Endodermal cell (in vitro differentiated cells): ENCODE data around the gene MTG2. TPM values are rescaled to one million over a fixed set of nuclear protein-coding genes. Genes with fewer than 3 reads are reported as not detected.
A peak's percentile ranks its signal among the peaks of the same experiment; 100 is the strongest.

Experiments used
- DNase-seq: peaks from one replicate; pipeline ENCODE4 v3.0.0-alpha.2; 2017
- H3K27ac ChIP-seq: 2 replicates; pipeline ENCODE4 v1.5.1; 2013; ENCODE audit warnings: mild to moderate bottlenecking, low read depth, low read length, moderate library complexity
- H3K27me3 ChIP-seq: 2 replicates; pipeline ENCODE4 v1.6.1; 2013; ENCODE audit warnings: mild to moderate bottlenecking, low read length, moderate library complexity; ENCODE audit not compliant: insufficient read depth, control insufficient read depth, poor library complexity, severe bottlenecking
- H3K36me3 ChIP-seq: 2 replicates; pipeline ENCODE4 v1.7.0; 2013; ENCODE audit warnings: mild to moderate bottlenecking, low read length, moderate library complexity; ENCODE audit not compliant: control insufficient read depth, insufficient read depth
- H3K4me1 ChIP-seq: one replicate; pipeline ENCODE4 v1.7.0; 2013; ENCODE audit warnings: low read length; ENCODE audit not compliant: control insufficient read depth, insufficient read depth
- H3K4me3 ChIP-seq: 2 replicates; pipeline ENCODE4 v1.5.1; 2013; ENCODE audit warnings: mild to moderate bottlenecking, low read length, moderate library complexity
- H3K9ac ChIP-seq: 2 replicates; pipeline ENCODE4 v1.6.1; 2013; ENCODE audit warnings: mild to moderate bottlenecking, low read length, moderate library complexity; ENCODE audit not compliant: poor library complexity, severe bottlenecking; ENCODE audit errors: extremely low read depth
- H3K9me3 ChIP-seq: 2 replicates; pipeline ENCODE4 v1.6.1; 2013; ENCODE audit warnings: mild to moderate bottlenecking, low read length, moderate library complexity; ENCODE audit not compliant: control insufficient read depth
- H3K27ac Mint-ChIP-seq: 2 replicates; pipeline ENCODE4 v1.8.0; 2020; ENCODE audit warnings: mixed read lengths
- H3K27me3 Mint-ChIP-seq: 2 replicates; pipeline ENCODE4 v1.8.0; 2021; ENCODE audit warnings: mild to moderate bottlenecking, mixed read lengths; ENCODE audit not compliant: insufficient read depth
- H3K36me3 Mint-ChIP-seq: 2 replicates; pipeline ENCODE4 v1.8.0; 2020; ENCODE audit warnings: low read depth, mixed read lengths
- H3K4me1 Mint-ChIP-seq: 2 replicates; pipeline ENCODE4 v1.8.0; 2020; ENCODE audit warnings: mixed read lengths
- H3K4me3 Mint-ChIP-seq: 2 replicates; pipeline ENCODE4 v1.8.0; 2020; ENCODE audit warnings: mild to moderate bottlenecking, moderate library complexity, mixed read lengths
- H3K9me3 Mint-ChIP-seq: 2 replicates; pipeline ENCODE4 v1.8.0; 2020; ENCODE audit warnings: mild to moderate bottlenecking, mixed read lengths
- WGBS, 2 experiments: methylation state at CpG; one replicate each; pipeline versions ENCODE4 v1.1.5 to v1.1.7; 2013; ENCODE audit warnings: missing lambda C conversion rate in 2 of 2, mixed read lengths in 1 of 2; ENCODE audit not compliant: insufficient coverage in 1 of 2, insufficient read length in 1 of 2; 5-methylcytosine and 5-hydroxymethylcytosine counted together
- total RNA-seq, 2 donors: library from RNA; stranded (reverse); fragmentation: NEBNext Ultra II Directional in 1 of 2; extraction: Animal tissue kit (Norgen Biotek cat#: 25700) in 1 of 2; gene quantifications; 2 replicates in 1 of 2; 3 replicates in 1 of 2; pipeline ENCODE4 v1.2.1, GENCODE V29; 2021
- TF ChIP-seq, protein P1 (sequence below): fragments of 200-600 bp; sonication (generic); conservative IDR thresholded peaks from 2 replicates; pipeline ENCODE4 v1.5.0; 2021; ENCODE audit warnings: antibody characterized with exemption, mild to moderate bottlenecking

MTG2 gene
- total RNA-seq, 2 donors from 2014 or later: 28.2 to 29.6 TPM

DNA sequence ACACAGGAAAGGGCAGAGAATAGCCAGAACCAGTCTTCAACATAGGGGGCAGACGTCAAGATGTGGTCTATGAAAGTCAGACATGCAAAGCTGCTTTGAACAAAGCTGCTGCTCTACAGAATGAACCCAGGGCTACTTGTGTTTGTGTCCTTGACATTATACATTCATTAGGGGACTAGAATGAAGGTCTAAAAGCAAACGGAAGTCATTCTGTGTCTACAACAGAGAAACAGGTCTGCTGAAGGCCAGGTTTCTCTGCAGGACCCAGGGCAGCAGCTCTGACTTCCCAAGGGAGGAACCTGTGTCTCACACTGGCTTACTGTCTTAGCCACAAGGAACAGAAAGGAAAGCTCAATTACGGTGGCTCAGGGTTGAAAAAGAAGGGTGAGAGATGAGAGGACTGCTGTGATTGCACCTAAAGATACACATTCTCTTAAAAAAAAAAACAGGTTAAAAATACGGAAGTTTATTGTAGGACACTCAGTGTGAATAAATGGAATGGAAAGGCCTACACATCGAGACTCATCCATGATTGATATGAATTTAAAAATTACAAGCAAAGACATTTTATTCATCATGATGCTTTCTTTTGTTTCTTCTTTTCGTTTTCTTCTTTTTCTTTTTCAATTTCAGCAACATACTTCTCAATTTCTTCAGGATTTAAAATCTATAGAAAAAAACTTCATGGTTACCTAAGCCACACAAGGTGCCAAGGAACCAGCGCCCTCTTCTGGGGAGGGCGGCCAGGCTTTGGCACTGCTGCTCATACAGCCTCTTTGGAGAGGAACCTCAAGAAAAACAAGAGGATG, 46.3 kb upstream of the MTG2 start:
- Histone ChIP-seq H3K9ac (no peak overlapping the region), H3K9me3 (no peaks in the 10 kb centered on the region), H3K4me3 (no peak overlapping the region), H3K27me3 (no peaks in the 10 kb centered on the region), H3K27ac (no peak overlapping the region), H3K36me3 (peaks cover 94% of the 10 kb centered on the region), H3K4me1 (peaks cover 6% of the 10 kb centered on the region)
- Mint-ChIP-seq H3K4me1 (peaks cover 10% of the 10 kb centered on the region), H3K27ac (peak overlapping the region; percentile 18), H3K36me3 (peaks cover 90% of the 10 kb centered on the region), H3K9me3 (no peaks in the 10 kb centered on the region), H3K27me3 (no peaks in the 10 kb centered on the region), H3K4me3 (no peak overlapping the region)
- 65 to 69% methylated on average over 6 to 8 of the region's 8 CpGs for WGBS, 2 experiments
- TF ChIP-seq, protein P1, sequence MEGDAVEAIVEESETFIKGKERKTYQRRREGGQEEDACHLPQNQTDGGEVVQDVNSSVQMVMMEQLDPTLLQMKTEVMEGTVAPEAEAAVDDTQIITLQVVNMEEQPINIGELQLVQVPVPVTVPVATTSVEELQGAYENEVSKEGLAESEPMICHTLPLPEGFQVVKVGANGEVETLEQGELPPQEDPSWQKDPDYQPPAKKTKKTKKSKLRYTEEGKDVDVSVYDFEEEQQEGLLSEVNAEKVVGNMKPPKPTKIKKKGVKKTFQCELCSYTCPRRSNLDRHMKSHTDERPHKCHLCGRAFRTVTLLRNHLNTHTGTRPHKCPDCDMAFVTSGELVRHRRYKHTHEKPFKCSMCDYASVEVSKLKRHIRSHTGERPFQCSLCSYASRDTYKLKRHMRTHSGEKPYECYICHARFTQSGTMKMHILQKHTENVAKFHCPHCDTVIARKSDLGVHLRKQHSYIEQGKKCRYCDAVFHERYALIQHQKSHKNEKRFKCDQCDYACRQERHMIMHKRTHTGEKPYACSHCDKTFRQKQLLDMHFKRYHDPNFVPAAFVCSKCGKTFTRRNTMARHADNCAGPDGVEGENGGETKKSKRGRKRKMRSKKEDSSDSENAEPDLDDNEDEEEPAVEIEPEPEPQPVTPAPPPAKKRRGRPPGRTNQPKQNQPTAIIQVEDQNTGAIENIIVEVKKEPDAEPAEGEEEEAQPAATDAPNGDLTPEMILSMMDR: peak; percentile 95
- DNase-seq: peak; percentile 89

- 87 to 89% methylated on average over 6 of the region's 6 CpGs for WGBS, 2 experiments
- peaks cover 85% of the 10 kb centered on the region for H3K36me3 Mint-ChIP-seq
- H3K27ac ChIP-seq: no peak overlapping the region
These were observed 45.8 kb upstream of the MTG2 start for GRCh38 chr20:62137092-62137384.

DNA sequence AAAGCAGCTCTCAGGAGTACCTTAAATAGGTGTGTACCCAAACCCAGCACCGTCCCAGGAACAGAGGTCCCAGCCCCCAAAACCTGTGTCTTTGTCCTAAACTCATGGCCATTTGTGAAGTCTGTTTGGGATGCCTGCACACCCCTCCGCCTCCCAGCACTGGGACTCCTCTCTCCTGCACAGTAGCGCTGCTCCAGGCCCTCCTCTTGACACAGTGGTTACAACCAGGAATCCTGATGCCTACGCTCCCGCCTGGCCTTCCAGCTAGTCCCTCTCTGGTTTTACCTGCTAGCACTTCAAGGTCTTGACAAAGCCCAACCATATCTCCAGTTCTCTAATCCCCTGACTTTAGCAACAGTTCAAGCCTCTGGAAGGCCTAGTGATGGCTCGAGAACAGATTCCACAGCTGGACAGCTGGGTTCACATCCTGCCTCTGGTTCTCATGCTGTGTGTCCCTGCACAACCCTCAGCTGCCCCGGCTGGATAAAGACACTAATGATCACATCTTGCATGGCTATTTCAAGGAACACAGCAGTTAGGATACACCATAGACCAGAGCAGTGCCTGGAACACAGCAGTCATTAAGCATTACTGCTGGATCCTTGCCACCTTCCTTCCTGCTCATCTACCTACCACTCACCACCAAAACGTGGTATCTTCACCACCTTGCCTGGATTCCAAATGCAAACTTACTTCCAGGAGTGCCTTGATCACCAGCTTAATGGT, 45.2 kb upstream of the MTG2 start:
- Histone ChIP-seq H3K27me3 (no peaks in the 10 kb centered on the region), H3K9ac (no peak overlapping the region), H3K4me3 (no peak overlapping the region), H3K4me1 (peaks cover 6% of the 10 kb centered on the region), H3K9me3 (no peaks in the 10 kb centered on the region), H3K36me3 (peaks cover 84% of the 10 kb centered on the region), H3K27ac (no peak overlapping the region)
- peak overlapping the region; percentile 57 for H3K27ac Mint-ChIP-seq
- H3K36me3 Mint-ChIP-seq: peaks cover 79% of the 10 kb centered on the region
- no peak overlapping the region for H3K4me3 Mint-ChIP-seq
- WGBS, 2 experiments: 94 to 95% methylated on average over 8 of the region's 8 CpGs
- TF ChIP-seq, protein P1: no peak
- H3K27me3 Mint-ChIP-seq: no peaks in the 10 kb centered on the region
- DNase-seq: peak; percentile 43
- peaks cover 19% of the 10 kb centered on the region for H3K4me1 Mint-ChIP-seq
- no peaks in the 10 kb centered on the region for H3K9me3 Mint-ChIP-seq

More at GRCh38 chr20:62137092-62137384, 45.8 kb upstream of the MTG2 start:
- Histone ChIP-seq H3K4me1 (peaks cover 6% of the 10 kb centered on the region), H3K9me3 (no peaks in the 10 kb centered on the region), H3K27me3 (no peaks in the 10 kb centered on the region), H3K4me3 (no peak overlapping the region), H3K9ac (no peak overlapping the region), H3K36me3 (peaks cover 89% of the 10 kb centered on the region)
- Mint-ChIP-seq H3K27ac (no peak overlapping the region), H3K27me3 (no peaks in the 10 kb centered on the region), H3K4me3 (no peak overlapping the region), H3K4me1 (peaks cover 16% of the 10 kb centered on the region), H3K9me3 (no peaks in the 10 kb centered on the region)
- no peak for DNase-seq
- TF ChIP-seq, protein P1: no peak
